ENCODE data around the gene PLXNA3. TPM values are rescaled to one million over a fixed set of nuclear protein-coding genes. Genes with fewer than 3 reads are reported as not detected.

Gene PLXNA3
- total and polyA plus RNA-seq, 3 donors from 2014 or later = 24.7 to 63.5 (median 37.3) TPM

DNA sequence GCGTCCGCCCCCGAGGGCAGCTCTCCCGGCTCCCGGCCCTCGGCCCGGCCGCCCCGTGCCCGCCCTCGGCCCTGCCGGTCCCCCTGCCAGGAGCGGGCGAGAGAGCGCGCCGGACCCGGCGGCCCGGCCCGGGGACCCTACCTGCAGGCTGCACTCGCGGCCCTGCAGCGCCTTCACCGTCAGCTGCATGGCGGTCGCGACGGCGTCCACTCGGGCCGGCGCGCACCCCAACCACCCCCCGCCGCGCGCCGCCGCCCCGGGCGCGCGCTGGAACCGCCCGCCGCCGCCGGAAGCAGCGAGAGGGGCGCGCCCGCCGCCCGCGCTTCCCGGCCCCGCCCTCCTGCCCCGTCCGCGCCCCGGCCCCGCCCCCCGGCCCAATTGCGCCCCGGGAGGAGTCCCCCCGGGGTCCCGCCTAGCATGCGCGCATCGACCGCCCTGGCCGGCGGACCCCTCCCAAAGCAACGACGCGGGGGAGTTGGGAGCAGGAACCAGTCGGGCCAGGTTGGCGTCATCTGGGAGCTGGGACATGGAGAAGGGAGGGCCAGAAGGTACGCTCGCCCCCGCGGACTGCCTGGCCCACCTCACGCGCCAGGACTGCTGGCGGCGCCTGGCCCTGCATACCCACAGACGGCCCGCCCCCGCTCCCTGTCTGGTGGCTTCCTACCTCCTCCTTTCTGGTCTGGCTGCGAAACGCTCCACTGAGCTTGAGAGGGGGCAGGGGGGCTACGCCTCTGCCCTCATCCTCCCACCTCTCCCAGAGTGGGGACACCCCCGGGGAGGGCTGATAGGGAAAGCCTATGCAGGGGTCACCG, 28.5 kb downstream of the PLXNA3 start, which contains the start of gene UBL4A:
TSS of gene UBL4A (minus strand) at position 220 of the 812 bp plus-strand sequence. CDS start at position 189, 31 bp downstream.
- Histone ChIP-seq H3K27me3 (no peaks in the 10 kb centered on the region), H3K27ac (peak within 1 kb of the TSS in 1 of 2 donors; percentile 72), H3K4me1 (peaks cover 7% of the 10 kb centered on the region), H3K4me3 (peak within 1 kb of the TSS; percentile 53), H3K9me3 (no peaks in the 10 kb centered on the region), H3K36me3 (ENCODE audit: low read depth, missing control alignments) (no peaks in the 10 kb centered on the region)
- 5% methylated on average over 5 of the region's 95 CpGs; no CpG with 5 or more reads in 1 of the 2 donors for WGBS, 2 donors
- intact Hi-C loops (cut with DNase I; ENCODE audit: low total_unique reads) = no loop called here
- TF ChIP-seq POLR2A (IDR thresholded peaks at IDR 0.05) = no peak
- TF ChIP-seq, protein P1, sequence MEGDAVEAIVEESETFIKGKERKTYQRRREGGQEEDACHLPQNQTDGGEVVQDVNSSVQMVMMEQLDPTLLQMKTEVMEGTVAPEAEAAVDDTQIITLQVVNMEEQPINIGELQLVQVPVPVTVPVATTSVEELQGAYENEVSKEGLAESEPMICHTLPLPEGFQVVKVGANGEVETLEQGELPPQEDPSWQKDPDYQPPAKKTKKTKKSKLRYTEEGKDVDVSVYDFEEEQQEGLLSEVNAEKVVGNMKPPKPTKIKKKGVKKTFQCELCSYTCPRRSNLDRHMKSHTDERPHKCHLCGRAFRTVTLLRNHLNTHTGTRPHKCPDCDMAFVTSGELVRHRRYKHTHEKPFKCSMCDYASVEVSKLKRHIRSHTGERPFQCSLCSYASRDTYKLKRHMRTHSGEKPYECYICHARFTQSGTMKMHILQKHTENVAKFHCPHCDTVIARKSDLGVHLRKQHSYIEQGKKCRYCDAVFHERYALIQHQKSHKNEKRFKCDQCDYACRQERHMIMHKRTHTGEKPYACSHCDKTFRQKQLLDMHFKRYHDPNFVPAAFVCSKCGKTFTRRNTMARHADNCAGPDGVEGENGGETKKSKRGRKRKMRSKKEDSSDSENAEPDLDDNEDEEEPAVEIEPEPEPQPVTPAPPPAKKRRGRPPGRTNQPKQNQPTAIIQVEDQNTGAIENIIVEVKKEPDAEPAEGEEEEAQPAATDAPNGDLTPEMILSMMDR (IDR thresholded peaks at IDR 0.05) = no peak
- DNase-seq = peak; percentile 53

DNA sequence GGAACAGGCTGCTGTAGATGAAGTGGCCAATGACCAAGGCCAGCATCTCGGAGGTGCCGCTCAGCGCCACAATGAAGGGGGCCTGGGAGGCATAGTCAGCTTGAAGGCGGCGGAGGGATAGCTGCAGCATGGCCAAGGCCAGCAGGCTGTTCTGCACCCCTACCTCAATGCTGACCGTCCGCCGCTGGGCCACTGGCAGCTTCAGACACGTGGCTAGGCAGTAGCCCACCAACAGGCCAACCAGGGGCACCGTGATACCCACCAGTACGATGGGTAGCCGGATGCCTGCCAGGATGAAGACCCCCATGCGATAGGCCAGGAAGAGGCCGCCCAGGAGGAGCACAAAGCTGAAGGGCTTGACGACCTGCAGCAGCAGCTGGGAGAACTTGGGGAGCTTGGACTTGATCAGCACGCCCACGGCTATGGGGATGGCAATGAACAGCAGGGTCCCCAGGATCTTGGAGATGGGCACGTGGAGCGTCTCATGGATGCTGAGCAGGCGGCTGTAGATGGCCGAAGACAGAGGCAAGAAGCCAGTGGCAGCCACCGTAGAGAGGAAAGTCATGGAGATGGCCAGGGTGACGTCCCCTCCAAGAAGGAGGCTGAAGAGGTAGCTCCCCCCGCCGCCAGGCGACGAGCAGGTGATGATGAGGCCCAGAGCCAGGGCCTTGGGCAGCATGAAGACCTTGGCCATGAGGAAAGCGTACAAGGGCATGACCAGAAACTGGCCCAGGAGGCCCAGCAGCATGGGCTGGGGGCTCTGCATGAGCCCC, 29.6 kb downstream of the PLXNA3 start:
- intact Hi-C loops (cut with DNase I; ENCODE audit: low total_unique reads) = no loop called here

DNA sequence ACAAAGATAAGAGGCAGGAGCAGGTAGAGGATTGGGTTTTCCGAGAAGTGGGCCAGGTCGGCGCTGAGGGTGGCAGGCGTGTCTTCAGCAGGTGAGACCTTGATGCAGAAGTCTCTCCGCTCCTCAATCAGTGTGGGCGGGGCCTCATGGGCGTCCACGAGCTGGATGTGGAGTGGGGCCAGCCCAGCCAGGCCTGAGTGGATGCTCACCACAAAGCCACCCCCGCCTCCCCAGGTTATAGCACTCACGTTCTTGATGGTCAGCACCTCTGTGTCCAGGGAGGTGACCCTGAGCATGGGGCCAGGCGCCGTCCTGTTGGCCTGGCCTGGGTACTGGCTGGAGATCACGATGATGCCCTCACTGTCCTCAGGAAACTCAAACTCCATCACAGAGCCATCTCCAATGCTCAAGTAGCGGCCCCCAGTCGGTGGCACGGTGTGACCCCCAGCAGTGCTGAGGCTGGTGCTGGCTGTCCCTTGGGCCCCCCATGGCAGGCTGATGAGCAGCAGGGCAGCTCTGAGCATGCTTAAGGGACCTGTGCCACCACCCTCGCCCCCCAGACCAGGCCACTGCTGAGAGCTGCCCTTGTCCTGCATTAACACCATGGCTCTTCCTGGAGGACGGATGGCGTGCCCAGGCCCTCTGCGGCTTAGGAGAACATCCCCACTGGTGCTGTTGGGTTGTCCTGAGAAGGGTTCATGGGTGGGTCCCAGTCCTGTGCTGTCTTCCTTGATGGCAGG, 30.4 kb downstream of the PLXNA3 start:
- intact Hi-C loops (cut with DNase I; ENCODE audit: low total_unique reads) = no loop called here
- 95 to 100% methylated on average over 1 to 8 of the region's 20 CpGs for WGBS, 2 donors
- H3K9me3 ChIP-seq = no peaks in the 10 kb centered on the region
- no peak overlapping the region for H3K4me3 ChIP-seq
- no peak for DNase-seq
- H3K27ac ChIP-seq = no peak overlapping the region
- no peaks in the 10 kb centered on the region for H3K27me3 ChIP-seq
- TF ChIP-seq, protein P1 (IDR thresholded peaks at IDR 0.05) = no peak
- TF ChIP-seq POLR2A (IDR thresholded peaks at IDR 0.05) = no peak
- no peaks in the 10 kb centered on the region for H3K36me3 ChIP-seq (ENCODE audit: low read depth, missing control alignments)
- peaks cover 7% of the 10 kb centered on the region for H3K4me1 ChIP-seq

More for the DNA sequence above, 29.6 kb downstream of the PLXNA3 start:
- TF ChIP-seq, protein P1 (IDR thresholded peaks at IDR 0.05) = no peak
- no peak for TF ChIP-seq POLR2A (IDR thresholded peaks at IDR 0.05)
- Histone ChIP-seq H3K36me3 (ENCODE audit: low read depth, missing control alignments) (no peaks in the 10 kb centered on the region), H3K27ac (no peak overlapping the region), H3K4me3 (no peak overlapping the region), H3K9me3 (no peaks in the 10 kb centered on the region), H3K27me3 (no peaks in the 10 kb centered on the region), H3K4me1 (peaks cover 7% of the 10 kb centered on the region)
- no peak for DNase-seq
- 86 to 96% methylated on average over 10 to 25 of the region's 28 CpGs for WGBS, 2 donors

DNA sequence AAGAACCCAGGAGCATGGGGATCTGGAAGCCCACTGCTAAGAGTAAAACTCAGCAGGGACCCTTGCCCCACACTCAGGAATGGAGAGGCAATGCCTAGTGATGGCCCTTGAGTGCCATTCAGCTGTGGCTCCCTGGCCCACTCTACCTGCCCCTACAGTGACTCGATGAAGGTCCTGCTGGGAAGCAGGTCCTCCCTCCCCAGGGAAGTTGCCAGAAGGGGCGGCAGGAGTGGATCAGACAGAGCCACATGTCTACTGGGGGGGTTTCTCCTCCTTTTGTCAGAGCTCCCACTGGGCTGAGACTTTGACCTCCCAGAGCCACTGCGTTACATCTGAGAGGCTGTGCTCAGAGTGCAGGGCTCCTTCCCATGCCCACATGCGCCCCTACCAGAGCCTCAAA, 31.1 kb downstream of the PLXNA3 start:
- peaks cover 7% of the 10 kb centered on the region for H3K4me1 ChIP-seq
- DNase-seq = no peak
- intact Hi-C loops (cut with DNase I; ENCODE audit: low total_unique reads) = no loop called here
- TF ChIP-seq, protein P1 (IDR thresholded peaks at IDR 0.05) = no peak
- TF ChIP-seq POLR2A (IDR thresholded peaks at IDR 0.05) = no peak
- H3K4me3 ChIP-seq = no peak overlapping the region
- no peak overlapping the region for H3K27ac ChIP-seq
- H3K9me3 ChIP-seq = no peaks in the 10 kb centered on the region
- no peaks in the 10 kb centered on the region for H3K27me3 ChIP-seq
- WGBS, 2 donors = 84 to 100% methylated on average over 1 to 3 of the region's 4 CpGs
- H3K36me3 ChIP-seq (ENCODE audit: low read depth, missing control alignments) = no peaks in the 10 kb centered on the region
